Prostate gland (tissue), 2 donors: ENCODE results near the gene SULF2. TPM values are rescaled to one million over a fixed set of nuclear protein-coding genes. Genes with fewer than 3 reads are reported as not detected.

Experiments used
- DNase-seq: peaks from one replicate; pipeline ENCODE4 v3.0.0-alpha.2; 2019; ENCODE audit warnings: low spot score
- H3K27ac ChIP-seq, 2 donors: fragments of 200-600 bp; sonication (generic); 2 replicates each; pipeline ENCODE4 v1.5.1; 2017 to 2019
- H3K27me3 ChIP-seq: fragments of 200-600 bp; sonication (generic); replicated peaks from 2 replicates; pipeline ENCODE4 v1.5.1; 2019; ENCODE audit not compliant: insufficient read depth
- H3K36me3 ChIP-seq, 2 donors: fragments of 200-600 bp; sonication (generic); 1 replicate in 1 of 2; 2 replicates in 1 of 2; pipeline versions ENCODE4 v1.5.1 to v1.8.1; 2017 to 2019
- H3K4me1 ChIP-seq: fragments of 200-600 bp; sonication (generic); replicated peaks from 2 replicates; pipeline ENCODE4 v1.5.1; 2019
- H3K4me3 ChIP-seq, 2 donors: fragments of 200-600 bp; sonication (generic); 2 replicates each; pipeline ENCODE4 v1.5.1; 2017 to 2019
- H3K9me3 ChIP-seq: fragments of 200-600 bp; sonication (generic); 2 replicates; pipeline ENCODE4 v1.5.1; 2017
- POLR2A ChIP-seq: fragments of 450-650 bp; IDR thresholded peaks from one replicate; pipeline ENCODE4 v1.6.1; 2016; ENCODE audit warnings: antibody characterized with exemption, mild to moderate bottlenecking
- POLR2AphosphoS5 ChIP-seq: sonication (generic); formaldehyde crosslinking; IDR thresholded peaks from one replicate; pipeline ENCODE4 v1.6.1; 2017; ENCODE audit warnings: antibody characterized with exemption
- WGBS: methylation state at CpG from one replicate; pipeline ENCODE4 v1.1.5; 2018; 5-methylcytosine and 5-hydroxymethylcytosine counted together
- intact Hi-C: fragments of 100-400 bp; cut with DNase I; formaldehyde crosslinking; loops from one replicate; pipeline ENCODE4 v1.14.2; 2022
- total RNA-seq, 2 donors: library from RNA; depleted of rRNA; stranded (reverse); fragments of >200 nt; gene quantifications; one replicate each; pipeline ENCODE4 v1.1.0, GENCODE V29; 2016
- TF ChIP-seq, protein P1 (sequence below), 4 experiments: fragments of 200-600 bp in 2 of 4; fragments of 450-650 bp in 2 of 4; sonication (generic) in 2 of 4; IDR thresholded peaks; 1 replicate in 3 of 4; 2 replicates in 1 of 4; pipeline ENCODE4 v1.5.1; 2016 to 2019; ENCODE audit warnings: antibody characterized with exemption in 4 of 4, mild to moderate bottlenecking in 2 of 4, moderate library complexity in 2 of 4

Gene SULF2
- total RNA-seq, 2 donors from 2014 or later: 43.6 to 82.0 TPM

DNA sequence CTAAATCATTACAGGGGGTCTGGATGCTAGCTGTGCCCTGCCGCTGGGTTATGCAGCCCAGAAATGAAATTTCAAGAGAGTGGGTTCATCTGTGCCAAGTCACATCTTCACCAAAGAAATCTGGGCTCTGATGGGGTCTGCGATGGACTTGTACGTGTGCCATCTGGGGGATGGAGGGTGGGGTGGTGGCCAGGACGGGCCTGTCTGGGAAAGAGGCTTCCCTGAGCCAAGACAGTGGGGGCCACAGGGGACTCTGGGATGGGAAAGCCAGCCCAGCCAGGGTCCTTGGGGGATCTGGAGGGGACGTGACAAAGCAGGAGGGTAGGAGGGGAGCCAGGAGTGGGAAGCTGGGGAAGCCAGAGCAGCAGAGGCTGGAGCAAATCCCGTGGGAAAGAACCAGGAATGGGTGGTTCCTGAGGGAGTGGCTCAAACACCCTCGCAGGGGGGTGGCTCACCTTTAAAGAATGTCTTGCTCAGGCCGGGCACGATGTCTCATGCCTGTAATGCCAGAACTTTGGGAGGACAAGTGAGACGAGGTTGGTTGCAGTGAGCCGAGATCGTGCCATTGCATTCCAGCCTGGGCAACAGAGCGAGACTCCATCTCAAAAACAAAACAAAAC is 36.3 kb upstream of the SULF2 start:
- Histone ChIP-seq H3K27me3 (no peaks in the 10 kb centered on the region), H3K4me1 (no peaks in the 10 kb centered on the region), H3K9me3 (no peaks in the 10 kb centered on the region), H3K27ac (no peak overlapping the region), H3K4me3 (no peak overlapping the region), H3K36me3 (no peaks in the 10 kb centered on the region)
- no peak for DNase-seq
- WGBS: 52% methylated on average over 13 of the region's 13 CpGs
- intact Hi-C loops: no loop called here
- TF ChIP-seq, protein P1, sequence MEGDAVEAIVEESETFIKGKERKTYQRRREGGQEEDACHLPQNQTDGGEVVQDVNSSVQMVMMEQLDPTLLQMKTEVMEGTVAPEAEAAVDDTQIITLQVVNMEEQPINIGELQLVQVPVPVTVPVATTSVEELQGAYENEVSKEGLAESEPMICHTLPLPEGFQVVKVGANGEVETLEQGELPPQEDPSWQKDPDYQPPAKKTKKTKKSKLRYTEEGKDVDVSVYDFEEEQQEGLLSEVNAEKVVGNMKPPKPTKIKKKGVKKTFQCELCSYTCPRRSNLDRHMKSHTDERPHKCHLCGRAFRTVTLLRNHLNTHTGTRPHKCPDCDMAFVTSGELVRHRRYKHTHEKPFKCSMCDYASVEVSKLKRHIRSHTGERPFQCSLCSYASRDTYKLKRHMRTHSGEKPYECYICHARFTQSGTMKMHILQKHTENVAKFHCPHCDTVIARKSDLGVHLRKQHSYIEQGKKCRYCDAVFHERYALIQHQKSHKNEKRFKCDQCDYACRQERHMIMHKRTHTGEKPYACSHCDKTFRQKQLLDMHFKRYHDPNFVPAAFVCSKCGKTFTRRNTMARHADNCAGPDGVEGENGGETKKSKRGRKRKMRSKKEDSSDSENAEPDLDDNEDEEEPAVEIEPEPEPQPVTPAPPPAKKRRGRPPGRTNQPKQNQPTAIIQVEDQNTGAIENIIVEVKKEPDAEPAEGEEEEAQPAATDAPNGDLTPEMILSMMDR (IDR thresholded peaks at IDR 0.05): no peak
- TF ChIP-seq POLR2A: no peak
- TF ChIP-seq POLR2AphosphoS5: no peak

DNA sequence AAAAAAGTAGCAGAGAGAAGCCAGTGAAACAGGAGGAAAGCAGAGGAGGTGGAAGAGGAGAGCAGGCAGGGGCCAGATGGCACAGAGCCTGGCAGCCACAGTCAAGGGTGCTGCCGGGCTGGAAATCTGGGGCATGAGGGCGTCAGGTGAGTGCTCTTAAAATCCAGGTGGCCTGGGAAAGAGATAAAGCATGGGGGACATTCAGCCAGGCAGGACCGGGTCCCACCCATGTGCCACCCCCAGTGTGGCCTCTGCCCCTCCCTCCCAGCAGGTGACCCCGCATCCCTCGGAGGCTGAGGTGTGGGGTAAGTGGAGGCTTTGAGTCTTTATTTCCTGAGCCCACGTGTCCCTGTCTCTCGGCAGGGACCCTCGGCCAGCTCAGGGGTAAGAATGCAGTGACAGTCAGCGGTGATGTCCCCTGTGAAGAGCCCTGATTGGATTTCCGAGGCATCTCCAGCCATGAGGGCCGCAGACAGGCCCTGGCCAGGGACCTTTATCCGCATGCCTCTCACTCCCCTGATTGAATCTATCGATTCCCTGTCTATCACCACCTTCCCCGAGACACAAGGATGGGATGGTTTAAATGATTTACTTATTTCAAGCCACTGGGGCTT is 33.8 kb upstream of the SULF2 start:
- Histone ChIP-seq H3K36me3 (no peaks in the 10 kb centered on the region), H3K27ac (no peak overlapping the region), H3K4me3 (no peak overlapping the region), H3K4me1 (no peaks in the 10 kb centered on the region), H3K9me3 (no peaks in the 10 kb centered on the region), H3K27me3 (no peaks in the 10 kb centered on the region)
- 79% methylated on average over 14 of the region's 14 CpGs for WGBS
- intact Hi-C loops: no loop called here
- no peak for DNase-seq
- no peak for TF ChIP-seq POLR2A
- TF ChIP-seq, protein P1 (IDR thresholded peaks at IDR 0.05): no peak
- TF ChIP-seq POLR2AphosphoS5: no peak

DNA sequence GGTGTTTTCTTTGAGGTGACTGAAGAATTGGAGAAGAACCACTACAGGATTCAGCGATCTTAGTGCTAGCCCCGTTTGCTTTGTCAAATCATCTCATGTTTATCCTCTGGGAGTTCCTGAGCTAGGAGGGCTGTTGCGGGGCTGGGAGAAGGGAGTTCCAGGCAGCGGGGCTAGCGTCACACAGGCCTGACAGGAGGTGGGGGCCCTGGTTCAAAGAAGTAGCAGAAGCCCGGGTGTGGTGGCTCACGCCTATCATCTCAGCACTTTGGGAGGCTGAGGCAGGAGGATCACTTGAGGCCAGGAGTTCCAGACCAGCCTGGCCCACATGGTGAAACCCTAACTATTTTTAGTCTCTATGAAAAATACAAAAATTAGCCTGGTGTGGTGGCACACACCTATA is 33.2 kb upstream of the SULF2 start:
- WGBS: 95% methylated on average over 7 of the region's 7 CpGs
- DNase-seq: no peak
- Histone ChIP-seq H3K27me3 (no peaks in the 10 kb centered on the region), H3K4me1 (no peaks in the 10 kb centered on the region), H3K27ac (no peak overlapping the region), H3K4me3 (no peak overlapping the region), H3K9me3 (no peaks in the 10 kb centered on the region), H3K36me3 (no peaks in the 10 kb centered on the region)
- intact Hi-C loops: no loop called here
- TF ChIP-seq POLR2AphosphoS5: no peak
- TF ChIP-seq POLR2A: no peak
- TF ChIP-seq, protein P1 (IDR thresholded peaks at IDR 0.05): no peak

DNA sequence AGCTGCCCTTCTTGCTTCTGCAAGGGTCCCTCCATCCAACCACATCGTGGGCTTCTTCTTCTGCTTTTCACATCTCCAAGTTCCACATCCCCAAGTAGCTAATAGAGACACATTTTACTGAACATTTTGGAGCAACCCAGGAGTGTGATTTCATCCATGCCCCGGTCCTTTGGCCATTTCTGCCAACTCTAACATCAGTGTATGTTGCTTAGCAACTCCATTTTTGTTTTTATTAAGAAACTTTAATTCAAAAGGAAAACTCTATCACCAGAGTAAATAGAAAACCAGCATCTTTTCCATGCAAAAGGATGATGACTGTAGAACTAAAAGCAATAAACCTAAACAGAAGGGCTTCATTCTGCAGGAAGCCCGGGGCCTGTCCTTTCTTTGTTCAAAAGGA is 32.7 kb upstream of the SULF2 start:
- Histone ChIP-seq H3K9me3 (no peaks in the 10 kb centered on the region), H3K4me3 (no peak overlapping the region), H3K27me3 (no peaks in the 10 kb centered on the region), H3K36me3 (no peaks in the 10 kb centered on the region), H3K4me1 (no peaks in the 10 kb centered on the region), H3K27ac (no peak overlapping the region)
- intact Hi-C loops: no loop called here
- WGBS: 69% methylated on average over 3 of the region's 3 CpGs
- TF ChIP-seq POLR2A (no peak), POLR2AphosphoS5 (no peak)
- TF ChIP-seq, protein P1 (IDR thresholded peaks at IDR 0.05): no peak
- DNase-seq: no peak

DNA sequence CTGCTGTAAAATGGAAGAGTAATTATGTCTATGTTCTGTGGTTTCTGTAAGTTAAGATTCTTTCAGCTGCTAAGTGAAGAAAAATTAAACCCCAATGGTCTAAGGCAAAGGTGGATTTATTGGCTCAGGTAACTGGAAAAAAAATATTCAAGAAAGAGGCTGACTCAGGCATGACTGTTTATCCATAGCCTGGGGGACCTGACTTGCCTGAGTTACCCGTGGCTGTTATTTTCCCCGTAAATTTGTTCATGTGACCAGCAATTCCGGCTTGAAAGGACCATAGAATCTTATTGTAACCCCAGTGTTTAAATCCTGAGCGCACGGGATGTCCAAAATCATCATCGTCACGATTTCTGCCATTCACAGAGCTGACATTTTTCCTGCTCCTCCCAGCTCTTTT is 32.3 kb upstream of the SULF2 start:
- Histone ChIP-seq H3K27ac (no peak overlapping the region), H3K27me3 (no peaks in the 10 kb centered on the region), H3K36me3 (no peaks in the 10 kb centered on the region), H3K4me1 (no peaks in the 10 kb centered on the region), H3K4me3 (no peak overlapping the region), H3K9me3 (no peaks in the 10 kb centered on the region)
- TF ChIP-seq, protein P1 (IDR thresholded peaks at IDR 0.05): no peak
- intact Hi-C loops: no loop called here
- DNase-seq: no peak
- 59% methylated on average over 7 of the region's 7 CpGs for WGBS
